ENCODE measurements around the gene SOX15.
A peak's percentile ranks its signal among the peaks of the same experiment; 100 is the strongest.
"Not testable (repeated sequence)": the region's sequence is repeated elsewhere in the genome, so short reads cannot be mapped to it uniquely, and the experiment has no call there.

SOX15 gene

DNA sequence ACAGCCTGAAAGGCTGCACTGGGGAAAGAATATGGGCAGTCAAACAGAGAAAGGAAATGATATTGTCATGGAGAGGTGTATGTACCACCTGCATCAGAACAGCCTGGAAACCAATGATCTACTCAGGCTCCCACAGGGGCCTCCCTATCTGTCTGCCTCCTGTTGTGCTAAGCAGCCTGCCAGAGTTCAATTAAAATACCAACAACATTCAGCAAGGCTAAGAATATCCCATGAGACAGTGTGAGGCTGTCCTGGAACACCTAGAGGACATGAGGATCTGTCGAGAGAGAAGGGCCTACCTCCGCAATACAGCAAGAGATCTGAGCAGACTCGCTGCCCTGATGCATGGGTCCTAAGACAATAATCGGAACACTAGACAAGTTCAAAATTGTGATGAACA lies 16.4 kb upstream of the SOX15 start:
- no peak for DNase-seq

- DNase-seq, result not testable (repeated sequence)
Observed at GRCh38 chr17:7597561-7597960, 7.7 kb upstream of the SOX15 start.

DNA sequence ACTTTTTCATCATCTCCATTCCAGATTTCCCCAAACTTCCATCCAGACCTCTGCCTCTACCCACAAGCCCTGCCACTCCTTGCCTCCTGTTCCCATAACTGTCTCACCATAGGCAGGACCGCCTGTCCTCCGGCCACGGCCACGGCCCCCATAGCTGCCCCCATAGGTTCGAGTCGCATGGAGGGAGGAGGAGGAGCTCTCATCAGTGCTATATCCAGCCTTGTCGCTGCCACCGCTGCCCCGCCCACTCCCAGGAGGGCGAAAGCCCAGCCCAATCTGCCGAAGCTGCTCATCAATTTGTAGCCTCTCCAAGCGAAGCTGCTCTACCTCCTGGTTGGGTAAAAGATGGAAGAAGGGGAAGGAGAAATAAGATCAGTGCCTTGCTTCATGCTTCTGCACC lies 3.4 kb upstream of the SOX15 start:
- DNase-seq, result no peak

DNA sequence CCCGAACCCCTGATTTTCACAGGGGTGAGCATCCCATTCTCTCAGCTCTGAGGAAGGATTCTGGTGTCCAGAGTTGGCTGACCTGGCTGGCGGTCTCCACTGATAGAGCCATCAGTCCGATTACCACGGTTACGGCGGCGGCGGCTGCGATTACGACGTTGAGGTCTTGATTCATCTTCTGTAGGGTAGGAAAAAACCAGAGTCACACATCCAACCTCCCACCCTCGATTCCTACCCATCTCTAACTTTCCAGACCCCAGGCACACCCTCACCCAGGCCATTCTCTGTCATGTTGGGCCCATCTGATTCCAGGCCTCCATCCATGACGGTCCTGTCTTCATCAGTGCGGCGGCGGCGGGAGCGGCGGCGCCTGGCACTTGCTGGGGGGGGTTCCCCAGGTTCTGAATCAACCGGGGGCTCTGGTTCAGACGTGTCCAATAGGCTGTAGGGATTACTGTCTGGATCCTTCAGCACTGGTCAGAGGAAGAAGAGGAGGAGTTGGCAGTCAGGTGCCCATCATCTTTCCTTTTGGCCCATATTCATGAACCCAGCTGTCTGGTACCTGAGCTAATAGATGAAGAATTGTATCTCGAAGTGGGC lies 2.6 kb upstream of the SOX15 start:
- no peak for DNase-seq

DNA sequence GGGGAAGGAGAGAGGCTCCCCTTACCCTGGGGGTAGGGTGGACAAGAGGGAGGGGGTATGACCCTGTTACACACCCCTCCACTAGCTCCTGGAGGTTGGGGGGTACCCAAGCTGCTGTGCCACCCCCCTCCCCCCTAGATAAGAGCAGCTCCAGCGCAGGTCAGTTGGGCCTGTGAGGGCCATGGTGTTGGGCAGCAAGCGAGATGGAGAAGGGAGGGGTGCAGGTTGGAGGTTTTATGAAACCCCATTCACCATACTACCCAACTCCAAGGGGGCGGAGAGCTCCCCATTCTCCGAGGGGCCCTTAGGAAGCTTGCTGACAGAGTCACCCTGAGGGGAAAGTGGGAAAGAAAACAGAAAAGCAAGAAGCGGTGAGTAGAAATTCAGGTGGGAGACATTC lies 1.7 kb upstream of the SOX15 start:
- no peak for DNase-seq

- DNase-seq, result no peak
Observed at GRCh38 chr17:7590743-7591142, 849 bp upstream of the SOX15 start.

GRCh38 chr17:7589204-7589868 lies 558 bp downstream of the SOX15 start:
- peak; percentile 17 for DNase-seq

GRCh38 chr17:7588553-7589203 lies 1.2 kb downstream of the SOX15 start:
- no peak for DNase-seq

DNA sequence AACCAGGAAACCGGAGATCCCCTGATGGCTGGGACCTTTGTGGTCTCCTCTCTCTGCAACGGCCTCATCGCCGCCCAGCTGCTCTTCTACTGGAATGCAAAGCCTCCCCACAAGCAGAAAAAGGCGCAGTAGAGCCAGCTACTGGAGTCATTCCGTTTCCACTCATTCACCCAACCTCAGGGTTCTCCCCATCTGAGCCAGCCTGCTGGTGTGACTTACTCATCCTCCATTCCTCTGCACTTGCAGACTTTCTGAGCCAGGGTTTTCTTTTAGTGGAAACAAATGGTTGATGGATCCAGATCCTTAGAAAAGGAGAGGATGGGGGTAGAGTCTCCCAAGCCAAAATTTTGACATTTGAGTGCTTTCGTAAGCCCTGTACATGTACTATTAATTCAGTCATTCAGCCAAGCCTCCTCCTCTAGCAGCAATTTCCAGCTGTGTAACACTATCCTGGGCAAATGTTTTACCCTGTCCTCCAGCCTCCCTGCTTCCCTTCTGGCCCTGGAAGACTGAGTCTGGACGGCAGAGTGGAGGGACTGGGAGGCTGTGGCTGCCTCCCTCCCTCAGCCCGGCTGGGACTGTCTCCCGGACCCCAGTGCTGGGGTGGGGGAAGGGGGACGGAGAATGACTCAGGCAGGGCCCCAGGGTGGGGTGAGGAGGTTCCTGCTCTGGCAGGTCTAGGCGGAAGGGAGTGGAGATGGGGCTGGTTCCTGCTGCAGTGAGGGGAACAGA lies 2.3 kb downstream of the SOX15 start:
- no peak for DNase-seq

DNA sequence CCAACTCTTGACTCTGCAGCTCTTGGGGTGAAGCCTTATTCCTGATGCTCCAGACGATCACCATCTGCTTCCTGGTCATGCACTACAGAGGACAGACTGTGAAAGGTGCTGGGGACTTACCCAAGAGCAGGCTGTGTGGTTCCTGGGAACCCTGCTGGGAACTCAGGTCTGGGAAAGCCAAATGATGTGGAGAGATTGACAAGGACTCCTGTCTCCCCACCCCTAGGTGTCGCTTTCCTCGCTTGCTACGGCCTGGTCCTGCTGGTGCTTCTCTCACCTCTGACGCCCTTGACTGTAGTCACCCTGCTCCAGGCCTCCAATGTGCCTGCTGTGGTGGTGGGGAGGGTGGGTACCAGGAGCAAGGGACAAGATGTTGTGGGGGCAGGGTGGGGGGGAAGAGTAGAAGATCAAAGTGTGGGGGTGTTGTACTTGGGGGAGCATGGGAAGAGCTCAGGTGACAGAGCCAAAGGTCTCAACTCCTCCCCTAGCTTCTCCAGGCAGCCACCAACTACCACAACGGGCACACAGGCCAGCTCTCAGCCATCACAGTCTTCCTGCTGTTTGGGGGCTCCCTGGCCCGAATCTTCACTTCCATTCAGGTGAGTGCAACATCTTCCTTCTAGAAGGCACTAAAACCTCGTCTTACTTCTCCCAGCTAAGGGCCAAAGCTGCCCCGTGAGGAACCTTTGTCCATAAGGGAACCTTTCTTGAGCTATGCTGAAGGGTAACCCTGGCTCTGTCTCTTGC lies 3.0 kb downstream of the SOX15 start:
- DNase-seq, result peak; percentile 46

- peak; percentile 98 for DNase-seq
Observed at GRCh38 chr17:7583253-7584109, 6.4 kb downstream of the SOX15 start, which contains the start of gene MPDU1. Gene MPDU1, plus strand, starts transcription at chr17:7583852. Its CDS starts 11 bp downstream, at chr17:7583863.

DNA sequence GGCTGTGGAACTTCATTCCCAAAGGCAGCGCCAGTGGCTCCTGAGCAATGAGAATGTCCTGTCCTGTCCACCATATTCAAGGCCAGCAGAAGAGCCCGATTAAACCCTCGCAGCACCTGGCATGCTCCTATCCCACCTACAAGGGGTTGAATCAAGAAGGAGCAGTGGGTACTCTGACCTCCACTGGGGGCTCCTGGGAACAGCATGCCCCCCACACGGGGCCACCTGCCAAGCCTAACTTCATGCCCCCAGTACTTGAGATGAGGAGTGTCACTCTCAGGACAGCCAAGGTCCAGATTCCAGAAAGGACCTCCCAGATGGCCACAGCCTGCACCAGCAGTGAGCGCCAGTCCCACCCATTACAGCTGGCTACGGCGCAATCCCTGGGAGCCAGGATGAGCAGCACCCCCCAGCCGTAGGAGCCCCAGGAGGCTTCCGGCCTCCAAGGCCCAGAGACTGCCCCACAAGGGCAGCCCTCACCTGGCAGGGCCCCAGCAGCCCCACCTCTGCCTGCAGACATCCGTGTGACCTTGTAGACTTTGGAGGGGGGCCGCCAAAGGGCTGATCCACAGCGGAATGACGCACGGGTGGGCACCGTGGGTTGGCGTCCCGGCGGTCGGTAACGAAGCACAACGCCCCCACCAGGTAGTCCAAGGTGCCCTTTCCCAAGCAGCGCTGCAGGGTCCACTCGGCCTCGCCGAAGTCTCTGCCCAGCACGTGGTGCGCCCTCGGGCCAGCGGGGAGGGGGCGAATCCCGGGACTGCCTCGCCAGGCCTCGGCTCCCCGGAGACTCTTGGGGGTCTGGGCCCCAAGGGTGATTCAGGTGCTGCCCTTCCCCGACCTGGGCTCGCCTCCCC lies 7.3 kb downstream of the SOX15 start:
- no peak for DNase-seq

DNA sequence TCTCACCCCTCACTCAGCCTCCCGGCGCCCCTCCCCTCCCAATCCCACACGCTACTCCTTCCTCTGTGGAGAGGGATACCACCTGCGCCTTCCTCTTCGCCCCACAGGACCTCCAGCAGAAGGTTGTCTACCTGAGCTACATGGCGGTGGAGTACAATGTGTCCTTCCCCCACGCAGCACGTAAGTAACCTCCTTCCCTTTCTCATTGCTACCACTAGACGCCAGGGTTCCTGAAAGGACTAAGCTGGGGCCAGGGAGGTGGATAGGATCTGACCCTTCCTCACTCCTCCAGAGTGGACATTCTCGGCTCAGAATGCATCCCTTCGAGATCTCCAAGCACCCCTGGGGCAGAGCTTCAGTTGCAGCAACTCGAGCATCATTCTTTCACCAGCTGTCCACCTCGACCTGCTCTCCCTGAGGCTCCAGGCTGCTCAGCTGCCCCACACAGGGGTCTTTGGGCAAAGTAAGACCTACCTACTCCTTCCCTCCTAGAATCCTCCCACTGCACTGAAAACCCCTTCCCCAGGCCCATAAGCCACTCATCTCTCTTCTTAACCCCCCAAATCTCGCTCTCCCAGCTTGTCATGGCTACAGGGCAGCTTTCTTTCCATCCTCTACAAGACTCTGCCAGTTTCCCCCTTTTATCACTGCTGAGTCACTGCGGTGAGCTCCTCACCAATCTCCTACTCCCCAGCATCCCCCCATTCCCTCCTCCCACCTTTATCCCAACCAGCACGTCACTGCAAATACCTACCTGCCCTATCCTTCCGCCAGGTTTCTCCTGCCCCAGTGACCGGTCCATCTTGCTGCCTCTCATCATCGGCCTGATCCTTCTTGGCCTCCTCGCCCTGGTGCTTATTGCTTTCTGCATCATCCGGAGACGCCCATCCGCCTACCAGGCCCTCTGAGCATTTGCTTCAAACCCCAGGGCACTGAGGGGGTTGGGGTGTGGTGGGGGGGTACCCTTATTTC lies 9.0 kb downstream of the SOX15 start:
- DNase-seq, result no peak

DNA sequence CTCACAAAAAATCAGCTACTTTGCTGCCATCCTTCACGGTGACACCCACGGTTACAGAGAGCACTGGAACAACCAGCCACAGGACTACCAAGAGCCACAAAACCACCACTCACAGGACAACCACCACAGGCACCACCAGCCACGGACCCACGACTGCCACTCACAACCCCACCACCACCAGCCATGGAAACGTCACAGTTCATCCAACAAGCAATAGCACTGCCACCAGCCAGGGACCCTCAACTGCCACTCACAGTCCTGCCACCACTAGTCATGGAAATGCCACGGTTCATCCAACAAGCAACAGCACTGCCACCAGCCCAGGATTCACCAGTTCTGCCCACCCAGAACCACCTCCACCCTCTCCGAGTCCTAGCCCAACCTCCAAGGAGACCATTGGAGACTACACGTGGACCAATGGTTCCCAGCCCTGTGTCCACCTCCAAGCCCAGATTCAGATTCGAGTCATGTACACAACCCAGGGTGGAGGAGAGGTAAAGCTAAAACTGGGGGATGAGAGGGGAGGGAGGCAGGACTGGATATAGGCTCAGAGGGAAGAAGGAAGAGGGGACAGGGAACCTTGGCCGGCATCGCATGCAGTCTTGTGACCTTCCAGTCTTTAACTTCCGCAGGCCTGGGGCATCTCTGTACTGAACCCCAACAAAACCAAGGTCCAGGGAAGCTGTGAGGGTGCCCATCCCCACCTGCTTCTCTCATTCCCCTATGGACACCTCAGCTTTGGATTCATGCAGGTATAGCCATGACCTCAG lies 9.9 kb downstream of the SOX15 start:
- DNase-seq, result no peak

DNA sequence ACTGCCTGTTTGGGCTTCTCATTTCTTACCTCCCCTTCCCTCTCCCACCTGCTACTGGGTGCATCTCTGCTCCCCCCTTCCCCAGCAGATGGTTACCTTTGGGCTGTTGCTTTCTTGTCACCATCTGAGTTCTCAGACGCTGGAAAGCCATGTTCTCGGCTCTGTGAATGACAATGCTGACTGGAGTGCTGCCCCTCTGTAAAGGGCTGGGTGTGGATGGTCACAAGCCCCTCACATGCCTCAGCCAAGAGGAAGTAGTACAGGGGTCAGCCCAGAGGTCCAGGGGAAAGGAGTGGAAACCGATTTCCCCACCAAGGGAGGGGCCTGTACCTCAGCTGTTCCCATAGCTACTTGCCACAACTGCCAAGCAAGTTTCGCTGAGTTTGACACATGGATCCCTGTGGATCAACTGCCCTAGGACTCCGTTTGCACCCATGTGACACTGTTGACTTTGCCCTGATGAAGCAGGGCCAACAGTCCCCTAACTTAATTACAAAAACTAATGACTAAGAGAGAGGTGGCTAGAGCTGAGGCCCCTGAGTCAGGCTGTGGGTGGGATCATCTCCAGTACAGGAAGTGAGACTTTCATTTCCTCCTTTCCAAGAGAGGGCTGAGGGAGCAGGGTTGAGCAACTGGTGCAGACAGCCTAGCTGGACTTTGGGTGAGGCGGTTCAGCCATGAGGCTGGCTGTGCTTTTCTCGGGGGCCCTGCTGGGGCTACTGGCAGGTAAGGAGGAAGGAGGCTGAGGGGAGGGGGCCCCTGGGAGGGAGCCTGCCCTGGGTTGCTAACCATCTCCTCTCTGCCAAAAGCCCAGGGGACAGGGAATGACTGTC lies 10.7 kb downstream of the SOX15 start, which contains the start of gene CD68:
TSS of gene CD68 (plus strand) at position 638 of the 833 bp plus-strand sequence. CDS start at position 678, 40 bp downstream.
- DNase-seq, result no peak

DNA sequence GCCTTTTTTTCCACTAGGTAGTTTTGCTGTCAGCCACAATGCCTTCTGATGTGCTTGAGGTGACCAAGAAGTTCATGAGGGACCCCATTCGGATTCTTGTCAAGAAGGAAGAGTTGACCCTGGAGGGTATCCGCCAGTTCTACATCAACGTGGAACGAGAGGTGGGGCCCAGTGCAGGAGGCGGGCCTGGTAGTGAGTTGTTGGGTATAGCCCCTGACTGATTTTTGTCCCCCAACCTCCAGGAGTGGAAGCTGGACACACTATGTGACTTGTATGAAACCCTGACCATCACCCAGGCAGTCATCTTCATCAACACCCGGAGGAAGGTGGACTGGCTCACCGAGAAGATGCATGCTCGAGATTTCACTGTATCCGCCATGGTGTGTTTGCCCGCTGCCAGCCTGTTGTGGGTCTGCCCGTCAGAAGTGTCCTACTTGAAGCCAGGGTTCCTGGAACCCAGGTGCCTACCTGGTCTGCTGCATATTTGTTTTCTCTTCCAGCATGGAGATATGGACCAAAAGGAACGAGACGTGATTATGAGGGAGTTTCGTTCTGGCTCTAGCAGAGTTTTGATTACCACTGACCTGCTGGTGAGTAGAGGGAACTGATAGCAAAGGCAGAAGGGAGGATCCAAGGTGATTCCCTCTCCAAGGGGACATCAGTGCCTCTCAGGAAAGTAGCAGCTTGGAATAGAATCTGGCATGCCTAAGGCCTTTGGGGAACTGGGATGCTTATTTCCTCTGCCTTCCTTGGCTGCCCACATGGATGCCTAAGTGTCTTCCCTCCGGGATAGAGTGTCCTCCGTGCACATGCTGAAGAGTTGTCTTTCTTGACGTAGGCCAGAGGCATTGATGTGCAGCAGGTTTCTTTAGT lies 12.3 kb downstream of the SOX15 start:
- no peak for DNase-seq

Measured in NCI-H1694 treated with DMSO at 0.1 percent for 48 hours (cell line).